ENCODE measurements around the gene DEFB108B.
"Not testable (repeated sequence)": the region's sequence is repeated elsewhere in the genome, so short reads cannot be mapped to it uniquely, and the experiment has no call there.

GRCh38 chr11:71842720-71843119 lies 9.7 kb downstream of the DEFB108B start:
- not testable (repeated sequence) for TF ChIP-seq CTCF, POLR2A (IDR thresholded peaks at IDR 0.05)

Measured in uterus (tissue), 2 donors.